Measurements from ENCODE around the gene SCN11A.
A peak's percentile ranks its signal among the peaks of the same experiment; 100 is the strongest.

Gene SCN11A

GRCh38 chr3:39051649-39052561 is at the start of gene SCN11A, which contains the start of gene WDR48:
Gene SCN11A, minus strand, starts transcription at chr3:39051944. Its CDS starts 101,582 bp downstream, at chr3:38950362.
Gene WDR48, plus strand, starts transcription at chr3:39052016. Its CDS starts 10 bp downstream, at chr3:39052026.
- peak; percentile 80 for DNase-seq

- no peak for DNase-seq
Observed at GRCh38 chr3:39101022-39101689, 49.4 kb upstream of the SCN11A start.

GRCh38 chr3:39100500-39100886 is 48.7 kb upstream of the SCN11A start:
- no peak for DNase-seq

GRCh38 chr3:39099738-39100499 is 48.2 kb upstream of the SCN11A start:
- no peak for DNase-seq

GRCh38 chr3:39099242-39099641 is 47.5 kb upstream of the SCN11A start:
- no peak for DNase-seq

GRCh38 chr3:39098473-39099000 is 46.8 kb upstream of the SCN11A start:
- DNase-seq: no peak

- DNase-seq: no peak
Observed at GRCh38 chr3:39097716-39098472, 46.1 kb upstream of the SCN11A start.

- DNase-seq: no peak
Observed at GRCh38 chr3:39096775-39097174, 45.0 kb upstream of the SCN11A start.

GRCh38 chr3:39095778-39096177 is 44.0 kb upstream of the SCN11A start:
- no peak for DNase-seq

- DNase-seq: no peak
Observed at GRCh38 chr3:39094851-39095677, 43.3 kb upstream of the SCN11A start.

- no peak for DNase-seq
Observed at GRCh38 chr3:39090922-39091321, 39.2 kb upstream of the SCN11A start.

GRCh38 chr3:39088889-39089288 is 37.1 kb upstream of the SCN11A start:
- no peak for DNase-seq

GRCh38 chr3:39088456-39088855 is 36.7 kb upstream of the SCN11A start:
- no peak for DNase-seq

GRCh38 chr3:39086144-39086543 is 34.4 kb upstream of the SCN11A start:
- no peak for DNase-seq

GRCh38 chr3:39082666-39083313 is 31.0 kb upstream of the SCN11A start:
- no peak for DNase-seq

GRCh38 chr3:39080026-39080425 is 28.3 kb upstream of the SCN11A start:
- DNase-seq: no peak

- DNase-seq: no peak
Observed at GRCh38 chr3:39079530-39079929, 27.8 kb upstream of the SCN11A start.

GRCh38 chr3:39075910-39076309 is 24.2 kb upstream of the SCN11A start:
- no peak for DNase-seq

GRCh38 chr3:39068556-39068955 is 16.8 kb upstream of the SCN11A start:
- DNase-seq: no peak

- DNase-seq: peak; percentile 15
Observed at GRCh38 chr3:39067286-39067685, 15.5 kb upstream of the SCN11A start.

- DNase-seq: peak; percentile 69
Observed at GRCh38 chr3:39065197-39065596, 13.5 kb upstream of the SCN11A start.

Data from kidney glomerular epithelial cell (primary cell).